Measurements from ENCODE around the gene NTRK2.

Gene NTRK2

GRCh38 chr9:84857211-84857610, 187.7 kb downstream of the NTRK2 start:
- no peak for TF ChIP-seq ZFX (IDR thresholded peaks at IDR 0.05; ENCODE audit: borderline replicate concordance)
- TF ChIP-seq, protein P1, sequence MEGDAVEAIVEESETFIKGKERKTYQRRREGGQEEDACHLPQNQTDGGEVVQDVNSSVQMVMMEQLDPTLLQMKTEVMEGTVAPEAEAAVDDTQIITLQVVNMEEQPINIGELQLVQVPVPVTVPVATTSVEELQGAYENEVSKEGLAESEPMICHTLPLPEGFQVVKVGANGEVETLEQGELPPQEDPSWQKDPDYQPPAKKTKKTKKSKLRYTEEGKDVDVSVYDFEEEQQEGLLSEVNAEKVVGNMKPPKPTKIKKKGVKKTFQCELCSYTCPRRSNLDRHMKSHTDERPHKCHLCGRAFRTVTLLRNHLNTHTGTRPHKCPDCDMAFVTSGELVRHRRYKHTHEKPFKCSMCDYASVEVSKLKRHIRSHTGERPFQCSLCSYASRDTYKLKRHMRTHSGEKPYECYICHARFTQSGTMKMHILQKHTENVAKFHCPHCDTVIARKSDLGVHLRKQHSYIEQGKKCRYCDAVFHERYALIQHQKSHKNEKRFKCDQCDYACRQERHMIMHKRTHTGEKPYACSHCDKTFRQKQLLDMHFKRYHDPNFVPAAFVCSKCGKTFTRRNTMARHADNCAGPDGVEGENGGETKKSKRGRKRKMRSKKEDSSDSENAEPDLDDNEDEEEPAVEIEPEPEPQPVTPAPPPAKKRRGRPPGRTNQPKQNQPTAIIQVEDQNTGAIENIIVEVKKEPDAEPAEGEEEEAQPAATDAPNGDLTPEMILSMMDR (IDR thresholded peaks at IDR 0.05): no peak
- no peak overlapping the region for H3K27ac ChIP-seq

DNA sequence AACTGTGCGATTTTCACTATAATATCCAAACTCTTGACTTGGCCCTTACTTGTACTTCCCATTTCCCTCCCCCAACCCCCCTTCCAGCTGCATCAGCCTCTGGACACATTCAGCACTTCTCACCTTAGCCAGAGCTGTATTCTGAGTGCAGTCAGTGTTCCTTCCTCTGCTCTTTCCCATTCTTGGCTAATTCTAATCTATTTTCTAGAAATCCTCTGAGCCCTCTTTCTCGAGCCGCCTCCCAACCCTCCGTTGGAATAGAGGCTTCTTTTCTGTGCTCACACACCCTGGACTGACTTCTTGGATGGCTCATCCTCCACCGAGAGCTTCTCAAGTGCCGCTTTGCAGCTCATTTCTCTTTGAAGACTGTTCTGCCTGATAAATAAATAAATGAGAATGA, 188.8 kb downstream of the NTRK2 start:
- no peak for TF ChIP-seq ZFX (IDR thresholded peaks at IDR 0.05; ENCODE audit: borderline replicate concordance)
- TF ChIP-seq, protein P1 (IDR thresholded peaks at IDR 0.05): no peak
- H3K27ac ChIP-seq: no peak overlapping the region

DNA sequence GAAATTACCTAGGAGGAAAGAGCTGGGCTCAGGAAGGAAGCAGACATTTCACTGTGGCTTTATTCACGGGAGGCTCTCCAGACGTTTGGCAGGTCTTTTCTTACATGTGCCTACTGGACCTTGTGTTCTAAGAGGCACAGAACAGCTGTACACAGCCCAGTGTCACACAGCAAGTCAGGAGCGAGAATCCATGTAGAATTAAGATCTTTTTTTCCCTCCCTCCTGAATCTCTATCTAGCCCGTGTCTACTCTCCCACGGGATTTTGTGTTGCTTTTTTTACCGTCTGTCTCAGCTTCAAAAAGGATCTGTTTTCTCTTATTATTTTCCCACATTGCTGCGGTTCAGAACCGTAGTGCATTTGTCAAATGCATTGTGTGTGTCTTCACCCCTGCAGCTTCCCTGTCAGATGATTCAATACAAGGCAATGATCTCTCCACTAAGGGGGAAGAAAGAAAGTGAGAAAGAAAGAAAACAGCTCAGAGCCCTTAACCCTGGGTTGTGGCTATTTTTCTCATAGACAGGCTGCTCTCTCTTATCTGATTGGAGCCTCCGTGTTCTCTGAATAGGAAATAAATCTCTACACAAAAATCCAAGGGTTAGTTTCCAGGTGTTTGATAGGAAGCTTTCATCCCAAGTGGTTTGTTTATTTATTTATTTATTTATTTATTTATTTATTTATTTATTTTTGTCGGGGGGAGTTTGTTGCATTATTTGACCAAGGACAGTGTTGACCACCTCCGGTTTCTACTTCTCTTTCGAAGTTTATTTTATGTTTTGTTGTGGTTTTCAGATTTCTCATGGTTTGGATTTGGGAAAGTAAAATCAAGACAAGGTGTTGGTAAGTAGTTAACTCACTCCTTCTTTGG, 191.0 kb downstream of the NTRK2 start:
- H3K27ac ChIP-seq: no peak overlapping the region

GRCh38 chr9:84861455-84861854, 191.9 kb downstream of the NTRK2 start:
- H3K27ac ChIP-seq: no peak overlapping the region
- TF ChIP-seq, protein P1 (IDR thresholded peaks at IDR 0.05): no peak
- TF ChIP-seq ZFX (IDR thresholded peaks at IDR 0.05; ENCODE audit: borderline replicate concordance): no peak

More for the DNA sequence above, 191.0 kb downstream of the NTRK2 start:
- no peak for TF ChIP-seq ZFX (IDR thresholded peaks at IDR 0.05; ENCODE audit: borderline replicate concordance)
- TF ChIP-seq, protein P1 (IDR thresholded peaks at IDR 0.05): no peak

GRCh38 chr9:84862308-84862707, 192.8 kb downstream of the NTRK2 start:
- H3K27ac ChIP-seq: no peak overlapping the region
- TF ChIP-seq ZFX (IDR thresholded peaks at IDR 0.05; ENCODE audit: borderline replicate concordance): no peak
- TF ChIP-seq, protein P1 (IDR thresholded peaks at IDR 0.05): no peak

DNA sequence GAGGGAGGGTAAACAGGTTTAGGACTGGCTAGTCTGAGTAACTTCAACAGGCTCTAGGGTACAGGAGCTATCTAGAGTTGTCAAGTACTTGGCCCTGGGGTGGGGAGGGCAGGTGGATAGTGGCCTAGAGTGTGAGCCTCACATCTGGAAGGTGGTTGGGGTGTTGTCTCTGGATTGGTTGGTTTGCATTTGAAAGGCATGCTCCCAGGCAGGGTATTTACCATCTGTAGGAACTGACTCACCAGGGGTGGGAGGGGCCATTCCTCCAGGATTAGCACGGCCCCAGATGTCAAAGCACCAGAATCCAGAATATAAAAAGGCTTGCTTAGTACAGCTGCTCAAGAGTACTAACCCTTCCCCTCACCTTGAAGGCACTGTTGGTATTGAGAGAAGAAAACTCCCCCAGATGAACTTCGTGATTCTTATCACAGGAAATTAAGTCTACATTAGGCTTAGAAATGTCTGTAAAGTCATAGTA, 193.3 kb downstream of the NTRK2 start:
- no peak overlapping the region for H3K27ac ChIP-seq
- TF ChIP-seq ZFX (IDR thresholded peaks at IDR 0.05; ENCODE audit: borderline replicate concordance): no peak
- TF ChIP-seq, protein P1 (IDR thresholded peaks at IDR 0.05): no peak

DNA sequence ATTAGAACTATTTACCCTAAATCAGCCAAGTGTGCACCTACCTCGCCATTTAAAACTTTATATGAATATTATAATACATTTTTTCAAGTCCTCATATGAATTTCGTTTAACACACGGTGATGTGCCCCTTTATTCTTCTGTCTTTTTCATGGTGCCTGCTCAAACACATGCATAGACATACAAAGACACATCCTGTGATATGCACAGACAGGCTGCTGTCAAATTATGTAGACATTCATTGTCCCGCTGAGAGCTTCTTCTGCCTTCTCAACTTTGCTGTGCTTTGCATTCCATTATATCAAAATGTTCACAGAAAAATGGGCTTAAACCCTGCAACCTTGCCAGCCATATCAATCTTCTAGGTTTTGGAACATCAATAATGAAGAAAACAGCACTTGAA, 193.8 kb downstream of the NTRK2 start:
- TF ChIP-seq ZFX (IDR thresholded peaks at IDR 0.05; ENCODE audit: borderline replicate concordance): no peak
- TF ChIP-seq, protein P1 (IDR thresholded peaks at IDR 0.05): no peak
- no peak overlapping the region for H3K27ac ChIP-seq

Measured in 22Rv1 (cell line).